ENCODE results near the gene HEBP2. TPM values are rescaled to one million over a fixed set of nuclear protein-coding genes. Genes with fewer than 3 reads are reported as not detected.
A peak's percentile ranks its signal among the peaks of the same experiment; 100 is the strongest.
"Not testable (repeated sequence)": the region's sequence is repeated elsewhere in the genome, so short reads cannot be mapped to it uniquely, and the experiment has no call there.

The HEBP2 gene, protein sequence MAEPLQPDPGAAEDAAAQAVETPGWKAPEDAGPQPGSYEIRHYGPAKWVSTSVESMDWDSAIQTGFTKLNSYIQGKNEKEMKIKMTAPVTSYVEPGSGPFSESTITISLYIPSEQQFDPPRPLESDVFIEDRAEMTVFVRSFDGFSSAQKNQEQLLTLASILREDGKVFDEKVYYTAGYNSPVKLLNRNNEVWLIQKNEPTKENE
- total RNA-seq, result 6.6 TPM

DNA sequence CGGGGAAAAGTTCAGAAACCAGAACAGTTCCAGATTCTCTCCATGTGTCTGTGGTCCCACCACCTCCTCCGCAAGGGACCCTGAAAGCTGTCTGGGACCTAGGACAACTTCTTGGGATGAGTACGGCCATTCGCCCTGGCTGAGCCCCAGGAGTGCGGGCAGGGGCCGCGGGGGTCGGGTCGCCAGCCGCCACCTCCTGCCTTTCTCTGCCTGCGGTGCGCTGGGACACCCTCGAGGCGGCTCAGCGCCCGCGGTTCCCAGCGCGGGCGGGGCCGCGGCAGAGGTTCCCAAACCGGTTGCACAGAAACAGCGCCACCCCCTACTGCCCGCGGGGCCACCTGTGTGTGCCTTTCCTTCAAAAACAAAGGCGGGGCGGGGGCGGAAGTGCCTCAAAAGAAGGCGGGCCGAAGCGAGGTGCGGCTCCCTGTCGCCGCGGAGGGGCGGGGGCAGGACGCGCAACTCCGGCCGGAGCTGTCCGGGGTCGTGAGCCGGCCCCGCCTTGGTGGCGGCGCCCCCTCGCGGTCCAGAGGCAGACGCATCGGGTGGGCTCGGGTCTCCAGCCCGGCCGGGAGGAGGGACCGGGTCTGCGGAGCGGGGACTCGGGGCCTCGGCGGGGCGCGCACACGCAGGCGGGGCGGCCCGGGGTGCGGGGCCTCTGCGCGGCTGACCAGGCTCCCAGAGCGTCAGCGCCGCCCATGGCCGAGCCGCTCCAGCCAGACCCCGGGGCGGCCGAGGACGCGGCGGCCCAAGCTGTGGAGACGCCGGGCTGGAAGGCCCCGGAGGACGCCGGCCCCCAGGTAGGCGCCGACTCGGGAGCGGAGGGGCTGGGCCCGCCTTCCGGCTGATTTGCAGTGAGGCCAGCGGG is at the start of gene HEBP2:
Gene HEBP2 (plus strand): TSS at position 423 of the 865 bp plus-strand sequence. CDS start 273 bp downstream, at position 696.
- peak; percentile 74 for DNase-seq

DNA sequence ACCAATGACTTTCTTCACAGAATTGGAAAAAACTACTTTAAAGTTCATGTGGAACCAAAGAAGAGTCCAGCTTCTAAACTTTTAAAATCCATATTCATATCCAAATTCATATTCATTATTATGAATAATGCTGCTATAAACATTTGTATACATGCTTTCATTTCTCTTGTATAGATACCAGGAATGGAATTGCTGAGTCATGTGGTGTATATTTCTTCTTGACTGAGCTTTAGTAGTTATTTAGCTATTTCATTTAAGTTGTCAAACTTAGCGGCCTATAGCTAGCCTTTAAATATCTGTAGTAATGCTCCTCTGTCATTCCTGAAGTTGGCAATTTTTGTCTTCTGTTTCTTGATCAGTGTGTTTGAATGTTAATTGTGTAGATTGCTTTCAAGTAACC is 46.1 kb upstream of the HEBP2 start:
- DNase-seq, result no peak

DNA sequence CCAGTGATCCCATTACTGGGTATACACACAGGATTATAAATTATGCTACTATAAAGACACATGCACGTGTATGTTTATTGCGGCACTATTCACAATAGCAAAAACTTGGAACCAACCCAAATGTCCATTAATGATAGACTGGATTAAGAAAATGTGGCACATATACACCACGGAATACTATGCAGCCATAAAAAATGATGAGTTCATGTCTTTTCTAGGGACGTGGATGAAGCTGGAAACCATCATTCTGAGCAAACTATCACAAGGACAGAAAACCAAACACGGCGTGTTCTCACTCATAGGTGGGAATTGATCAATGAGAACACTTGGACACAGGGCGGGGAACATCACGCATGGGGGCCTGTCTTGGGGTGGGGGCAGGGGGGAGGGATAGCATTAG is 35.3 kb upstream of the HEBP2 start:
- not testable (repeated sequence) for DNase-seq

DNA sequence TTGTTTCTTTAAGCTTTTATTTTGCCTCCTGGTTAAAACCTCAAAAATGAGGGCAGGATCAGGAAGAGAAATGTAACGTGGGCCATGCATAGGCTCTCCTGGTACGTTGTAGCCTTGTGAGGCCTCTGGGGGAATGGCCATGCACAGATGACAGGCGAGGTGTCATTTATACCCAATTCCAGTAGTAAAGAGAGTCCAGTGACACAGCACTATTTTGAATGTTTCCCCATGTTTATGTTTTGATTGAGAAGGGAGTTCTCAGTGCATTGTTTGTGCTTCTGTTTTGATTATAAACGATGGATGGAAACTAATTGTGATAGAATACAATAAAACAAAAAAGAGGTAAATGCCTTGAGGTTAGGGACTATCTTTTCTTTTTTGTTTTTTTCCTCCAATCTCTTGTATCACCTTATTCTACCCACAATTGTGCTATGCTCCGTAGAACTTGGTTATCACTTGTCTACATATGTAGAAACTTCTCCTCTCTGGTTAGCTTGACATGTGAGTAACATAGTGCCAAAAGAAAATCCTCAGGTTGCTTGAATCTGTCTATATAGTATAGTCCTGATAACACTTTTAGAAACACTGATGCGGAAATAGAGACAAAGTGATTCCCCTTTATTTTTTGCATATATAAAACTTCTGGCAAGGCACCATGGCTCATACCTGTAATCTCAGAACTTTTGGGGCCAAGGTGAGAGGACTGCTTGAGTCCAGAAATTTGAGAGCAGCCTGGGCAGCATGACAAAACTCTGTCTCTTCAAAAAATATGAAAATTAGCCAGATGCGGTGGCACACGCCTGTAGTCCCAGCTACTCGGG is 33.2 kb upstream of the HEBP2 start:
- no peak for DNase-seq

DNA sequence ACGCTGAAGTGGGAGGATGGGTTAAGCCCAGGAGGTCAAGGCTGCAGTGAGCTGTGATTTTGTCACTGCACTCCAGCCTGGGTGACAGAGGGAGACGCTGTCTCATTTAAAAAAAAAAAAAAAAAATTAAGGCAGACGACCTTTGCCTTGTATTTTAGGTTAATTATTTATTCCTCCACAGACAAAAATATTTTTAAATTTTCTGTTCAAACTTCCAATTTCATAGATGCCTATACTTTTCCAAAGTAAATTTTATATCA is 32.6 kb upstream of the HEBP2 start:
- no peak for DNase-seq

DNA sequence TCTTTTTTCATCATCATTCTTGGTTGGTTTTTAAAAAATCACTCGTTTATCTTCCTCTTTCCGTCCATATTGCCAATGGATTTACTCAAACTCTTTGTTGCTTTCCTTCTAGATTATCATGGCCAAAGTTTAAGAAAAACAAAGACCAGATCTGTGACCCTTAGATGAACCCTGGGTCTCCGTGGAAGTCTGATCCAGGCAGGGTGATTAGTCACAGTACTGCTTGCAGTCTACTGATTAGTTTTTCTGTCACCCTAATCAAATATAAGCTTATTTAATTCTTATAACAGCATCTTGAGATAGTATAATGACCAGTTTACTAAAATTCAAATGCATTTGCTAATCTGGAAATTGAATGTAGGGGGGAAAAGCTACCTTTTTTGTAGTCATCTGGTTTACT is 32.3 kb upstream of the HEBP2 start:
- DNase-seq, result no peak

DNA sequence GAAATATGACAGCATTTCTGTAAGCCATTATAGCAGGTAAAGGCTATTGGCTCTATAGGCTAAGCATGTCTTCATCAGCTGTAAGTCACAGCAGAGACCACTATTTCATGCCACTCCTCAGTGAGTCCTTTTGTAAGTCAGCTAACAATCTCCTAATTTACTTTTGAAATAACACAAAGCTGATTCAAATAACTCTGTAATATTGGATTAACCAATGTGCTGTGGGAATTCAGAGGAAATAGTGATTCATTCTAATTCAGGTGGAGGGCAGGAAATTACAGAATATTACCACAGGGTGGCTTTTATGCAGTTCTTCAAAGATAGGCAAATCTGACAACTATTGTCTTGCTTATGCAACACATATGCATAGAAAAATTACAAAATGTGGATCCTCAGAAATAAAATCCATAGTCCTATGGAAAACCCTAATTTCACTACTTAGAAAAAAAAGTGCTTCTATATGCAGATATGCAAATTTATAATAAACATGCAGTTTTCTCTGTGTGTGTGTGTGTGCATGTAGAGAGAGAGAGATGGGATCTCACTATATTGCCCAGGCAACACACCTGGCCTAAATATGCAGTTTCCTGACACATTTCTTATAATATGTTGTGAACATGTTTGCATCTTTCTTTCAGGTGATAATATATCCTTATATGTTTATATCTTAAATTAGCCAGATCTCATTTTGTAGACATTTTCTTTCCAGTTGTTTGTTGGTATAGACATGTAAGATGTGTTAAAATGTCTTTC is 31.1 kb upstream of the HEBP2 start:
- DNase-seq, result no peak

DNA sequence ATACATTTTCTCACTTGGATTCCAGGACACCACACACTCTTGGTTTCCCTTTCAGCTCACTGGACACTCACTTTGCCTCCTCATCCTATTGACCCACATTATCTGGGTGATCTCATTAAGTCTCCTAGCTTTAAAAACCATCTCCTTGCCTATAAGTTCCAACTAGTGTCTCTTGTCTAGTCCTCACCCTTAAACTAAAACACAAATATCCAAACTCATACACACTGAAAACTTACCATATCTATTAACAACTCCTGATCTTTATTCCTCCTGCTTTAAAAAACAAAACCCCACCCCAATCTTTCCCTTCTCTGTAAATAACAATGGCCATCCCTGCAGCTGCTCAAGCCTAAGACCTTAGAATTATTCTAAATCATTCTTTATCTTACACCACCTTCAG is 29.8 kb upstream of the HEBP2 start:
- no peak for DNase-seq

DNA sequence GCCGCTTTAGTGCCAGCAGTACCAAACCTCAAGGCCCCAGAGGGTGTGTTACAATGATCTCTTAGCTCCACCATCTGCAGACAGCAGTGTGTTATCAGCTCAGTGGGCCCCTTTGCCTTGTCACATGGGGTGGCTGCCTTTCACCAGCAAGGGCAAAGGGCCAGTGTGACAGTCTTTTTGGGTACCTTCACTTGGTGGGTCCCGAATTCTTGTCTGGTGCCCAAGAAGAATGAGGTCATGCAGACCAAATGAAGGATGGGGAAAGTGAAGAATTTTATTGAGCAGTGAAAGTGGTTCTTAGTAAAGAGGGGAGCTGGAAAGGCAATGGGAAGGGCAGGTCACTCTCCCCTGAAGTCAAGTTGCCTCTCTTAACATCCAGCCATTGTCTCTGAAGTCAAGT is 29.2 kb upstream of the HEBP2 start:
- no peak for DNase-seq

DNA sequence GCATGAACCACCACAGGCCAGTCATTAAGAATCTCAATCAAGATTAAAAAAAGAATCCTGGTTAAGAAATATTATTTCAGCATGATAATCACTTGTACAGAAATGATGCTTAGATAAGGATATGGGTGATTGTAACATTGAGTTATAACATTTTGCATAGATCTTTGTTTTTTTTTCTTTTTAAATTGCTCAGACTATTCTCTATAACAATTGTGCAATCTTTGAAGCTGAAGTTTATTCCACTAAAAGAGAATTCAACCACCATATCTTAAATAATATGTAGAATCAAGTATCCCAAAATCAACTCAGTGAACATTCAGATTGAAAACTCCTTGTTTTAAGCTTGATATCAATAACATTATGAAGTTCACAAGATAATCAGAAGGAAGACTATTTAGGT is 27.0 kb upstream of the HEBP2 start:
- DNase-seq, result no peak

DNA sequence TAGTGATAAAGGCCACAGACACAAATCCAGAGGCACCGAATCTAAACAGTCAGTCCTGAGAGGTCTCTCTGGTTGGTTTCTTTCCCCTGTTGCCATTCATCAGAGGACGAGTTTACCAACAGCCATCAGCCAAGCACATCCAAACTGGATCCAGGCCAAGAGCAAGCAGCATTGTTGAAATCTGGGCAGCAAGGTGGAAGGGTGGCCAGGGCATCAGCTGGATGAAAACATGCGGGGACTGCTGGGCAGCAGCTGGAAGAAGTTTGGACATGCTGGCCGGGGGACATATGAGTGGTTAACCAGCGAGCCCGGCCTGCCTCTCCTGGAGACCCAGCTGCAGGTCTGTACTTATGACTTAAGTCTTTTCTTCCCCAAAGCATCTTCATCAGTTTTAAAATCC is 26.2 kb upstream of the HEBP2 start, which contains the start of gene SMIM28:
Gene SMIM28 (plus strand): TSS at position 62 of the 400 bp plus-strand sequence. CDS start 168 bp downstream, at position 230.
- no peak for DNase-seq

DNA sequence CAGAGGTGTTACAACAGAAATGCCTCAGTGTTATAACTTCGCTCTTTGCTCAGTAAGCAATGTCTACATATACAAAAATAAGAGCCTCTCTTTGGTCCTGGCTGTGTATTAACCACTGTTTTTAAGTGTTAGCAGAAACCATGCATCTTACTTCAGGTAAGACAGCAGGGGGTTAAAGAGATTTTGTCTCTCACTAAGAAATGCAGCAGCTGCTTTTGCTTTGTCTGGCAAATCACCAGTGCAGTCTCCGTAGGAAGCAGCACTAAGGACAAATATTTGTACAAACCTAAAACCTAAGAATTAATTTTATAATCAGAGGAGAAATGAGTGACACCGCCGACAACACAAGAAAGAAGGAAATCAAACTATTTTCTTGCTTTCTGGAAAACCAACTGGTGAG is 25.6 kb upstream of the HEBP2 start:
- DNase-seq, result no peak

DNA sequence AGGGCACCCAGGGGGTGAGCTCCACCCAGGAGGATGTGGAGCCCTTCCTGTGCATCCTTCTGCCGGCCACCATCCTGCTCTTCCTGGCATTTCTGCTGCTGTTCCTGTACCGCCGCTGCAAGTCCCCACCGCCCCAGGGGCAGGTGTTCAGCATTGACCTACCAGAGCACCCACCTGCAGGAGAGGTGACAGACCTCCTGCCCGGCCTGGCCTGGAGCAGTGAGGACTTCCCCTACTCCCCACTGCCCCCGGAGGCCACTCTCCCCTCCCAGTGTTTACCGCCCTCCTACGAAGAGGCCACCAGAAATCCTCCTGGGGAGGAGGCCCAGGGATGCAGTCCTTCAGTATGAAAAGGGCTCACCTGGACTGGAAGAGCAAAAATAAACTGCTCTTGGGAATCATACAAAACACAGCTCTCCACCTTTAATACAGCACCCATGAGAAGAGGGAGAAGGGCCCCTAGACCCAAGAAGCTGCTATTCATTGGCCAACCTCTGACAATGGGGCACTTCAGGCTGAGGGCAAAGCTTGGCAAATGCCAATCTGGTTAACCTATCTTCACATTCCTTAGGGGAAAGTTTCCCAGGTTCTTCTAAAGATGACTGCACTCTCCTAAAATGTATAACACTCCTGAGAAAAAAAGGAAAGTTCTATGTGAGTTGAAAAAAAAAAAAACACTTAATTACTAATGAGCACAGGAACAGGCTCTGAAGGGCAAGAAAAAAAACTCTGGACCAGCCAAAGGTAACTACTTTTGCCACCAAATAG is 21.3 kb upstream of the HEBP2 start:
- no peak for DNase-seq

DNA sequence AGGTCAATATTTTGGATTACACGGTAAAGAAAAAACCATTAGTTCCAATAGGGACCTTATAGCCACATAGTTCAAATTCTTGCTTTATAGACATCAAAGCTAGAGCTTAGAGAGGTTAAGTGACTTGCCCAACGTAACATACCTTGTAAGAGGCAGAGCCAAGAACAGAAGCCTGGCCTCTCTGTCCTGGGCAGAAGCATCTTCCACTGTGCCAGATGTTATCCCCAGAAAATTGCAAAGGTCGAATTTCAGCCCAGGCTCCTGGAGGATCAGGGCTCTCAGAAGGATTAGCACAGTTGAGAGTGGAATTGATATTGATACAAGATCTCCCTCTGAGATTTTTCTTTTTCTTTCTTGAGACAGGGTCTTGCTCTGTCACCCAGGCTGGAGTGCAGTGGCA is 20.2 kb upstream of the HEBP2 start:
- no peak for DNase-seq

DNA sequence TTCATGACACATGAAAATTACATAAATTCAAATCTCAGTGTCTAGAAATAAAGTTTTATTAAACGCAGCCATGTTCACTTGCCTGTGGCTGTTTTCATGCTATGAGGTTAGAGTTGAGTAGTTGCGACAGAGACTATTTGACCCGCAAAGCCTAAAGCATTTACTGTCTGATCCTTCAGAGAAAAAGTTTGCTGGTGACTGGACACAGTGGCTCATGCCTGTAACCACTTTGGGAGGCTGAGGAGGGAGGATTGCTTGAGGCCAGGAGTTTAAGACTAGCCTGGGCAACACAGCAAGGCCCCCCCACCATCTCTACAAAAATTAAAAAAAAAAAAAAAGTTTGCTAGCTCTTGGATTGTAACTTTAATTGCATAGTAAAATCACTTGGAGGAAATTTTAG is 17.1 kb upstream of the HEBP2 start:
- no peak for DNase-seq

DNA sequence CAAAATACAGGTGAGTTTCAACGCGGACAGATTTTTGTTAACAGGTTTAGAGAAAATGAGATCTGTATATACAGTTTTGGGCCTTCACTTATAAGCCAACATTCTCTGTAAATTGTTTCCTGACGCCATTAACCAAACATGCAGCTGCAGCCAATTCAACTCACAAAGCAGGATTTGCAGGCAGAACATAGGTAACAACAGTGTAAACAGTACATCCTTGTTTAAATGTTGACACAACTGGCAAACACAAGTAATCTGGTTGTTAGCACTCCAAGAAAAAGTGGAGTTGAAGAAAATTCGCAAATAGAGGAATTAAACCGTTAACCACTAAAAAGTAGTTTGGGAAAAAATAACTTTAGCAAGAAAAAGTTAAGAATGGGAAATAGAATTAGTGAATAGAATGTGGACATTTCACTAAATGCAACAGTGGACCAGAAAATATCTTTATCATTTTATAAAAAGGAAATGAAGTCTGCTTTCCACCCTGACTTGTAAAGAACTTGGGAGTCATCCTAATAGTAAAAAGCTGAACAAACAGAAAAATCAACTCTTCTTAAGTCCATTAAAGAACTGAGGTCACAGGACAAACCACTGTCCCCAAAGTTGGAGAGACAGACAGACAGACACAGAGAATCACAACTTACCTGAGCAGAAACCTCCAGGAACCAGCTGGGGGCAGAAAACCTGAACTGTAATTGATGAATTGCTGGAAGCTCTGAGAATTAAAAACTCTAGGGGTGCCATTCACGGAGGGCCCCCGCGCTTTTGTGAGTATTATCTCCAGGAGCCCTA is 16.2 kb upstream of the HEBP2 start:
- DNase-seq, result no peak

DNA sequence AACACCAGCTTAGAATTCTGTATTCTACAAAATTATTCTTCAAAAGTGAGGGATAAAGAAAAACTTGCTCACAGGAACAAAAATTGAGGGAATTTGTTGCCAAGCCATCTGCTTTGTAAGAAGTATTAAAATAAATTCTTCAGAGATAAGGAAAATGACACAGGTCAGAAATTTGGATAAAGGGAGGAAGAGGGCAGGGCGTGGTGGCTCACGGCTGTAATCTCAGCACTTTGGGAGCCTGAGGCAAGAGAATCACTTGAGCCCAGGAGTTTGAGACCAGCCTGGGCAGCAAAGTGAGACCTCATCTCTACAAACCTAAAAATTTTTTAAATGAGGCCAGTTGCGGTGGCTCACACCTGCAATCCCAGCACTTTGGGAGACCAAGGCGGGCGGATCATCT is 14.5 kb upstream of the HEBP2 start:
- DNase-seq, result no peak

DNA sequence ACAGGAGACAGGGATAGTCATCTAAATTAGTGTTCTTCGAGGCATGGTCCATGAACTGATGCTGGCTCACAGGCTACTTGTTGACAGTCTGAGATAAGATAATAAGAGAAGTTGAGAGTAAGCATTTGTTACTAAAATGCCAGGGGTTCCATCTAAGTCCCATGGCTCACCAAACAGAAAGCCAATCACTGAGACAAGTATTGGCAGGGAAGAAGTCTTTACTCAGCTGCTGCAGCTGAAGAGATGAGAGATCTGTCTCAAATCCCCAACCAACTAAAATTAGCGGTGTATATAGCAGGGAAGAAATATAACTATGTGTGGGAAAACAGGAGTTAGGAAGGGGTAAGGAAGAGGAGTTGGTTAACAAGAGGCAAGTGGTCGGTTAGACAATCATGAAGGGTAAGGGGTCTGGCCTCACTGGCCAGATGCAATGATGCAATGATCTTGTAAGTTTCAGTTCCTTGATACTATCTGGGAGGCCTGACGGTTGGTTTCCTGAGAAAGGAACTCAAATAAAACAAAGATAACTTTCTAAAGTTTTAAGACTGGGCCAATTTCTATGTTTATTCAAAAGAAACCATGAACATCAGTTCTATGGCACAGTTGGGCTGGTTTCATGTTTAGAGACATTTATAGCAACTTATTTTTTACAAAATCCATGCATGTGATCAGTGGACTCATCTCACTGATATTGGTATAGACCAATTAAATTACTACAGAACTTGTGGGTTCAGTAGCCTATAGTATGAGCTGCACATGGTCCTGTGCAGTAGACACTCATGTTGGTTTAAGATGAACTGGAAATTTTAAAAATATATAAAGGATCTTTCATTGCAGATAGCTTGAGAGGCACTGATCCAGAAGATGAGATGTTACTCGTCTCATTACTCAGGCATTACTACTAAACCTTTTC is 9.9 kb upstream of the HEBP2 start:
- DNase-seq, result no peak

DNA sequence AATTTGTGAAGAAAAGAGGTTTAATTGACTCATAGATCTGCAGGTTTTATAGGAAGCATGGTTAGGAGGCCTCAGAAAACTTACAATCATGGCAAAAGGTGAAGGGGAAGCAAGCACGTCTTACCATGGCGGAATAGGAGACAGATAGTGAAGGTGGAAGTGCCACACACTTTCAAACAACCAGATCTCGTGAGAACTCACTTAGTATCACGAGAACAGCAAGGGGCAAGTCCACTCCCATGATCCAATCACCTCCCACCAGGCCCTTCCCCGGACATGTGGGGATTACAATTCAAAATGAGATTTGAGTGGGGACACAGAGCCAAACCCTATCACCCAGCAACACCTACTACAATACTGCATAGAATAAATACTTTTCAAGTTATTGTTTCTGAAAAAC is 7.3 kb upstream of the HEBP2 start:
- no peak for DNase-seq
